HG03196 (cell line): ENCODE results near the gene EFEMP2.
"Not testable (repeated sequence)": the region's sequence is repeated elsewhere in the genome, so short reads cannot be mapped to it uniquely, and the experiment has no call there.

Source experiments
- ATAC-seq: cut with Tn5 transposase; IDR thresholded peaks from one replicate; pipeline ENCODE4 v1.9.1; 2021; ENCODE audit not compliant: unreplicated experiment

EFEMP2 gene

DNA sequence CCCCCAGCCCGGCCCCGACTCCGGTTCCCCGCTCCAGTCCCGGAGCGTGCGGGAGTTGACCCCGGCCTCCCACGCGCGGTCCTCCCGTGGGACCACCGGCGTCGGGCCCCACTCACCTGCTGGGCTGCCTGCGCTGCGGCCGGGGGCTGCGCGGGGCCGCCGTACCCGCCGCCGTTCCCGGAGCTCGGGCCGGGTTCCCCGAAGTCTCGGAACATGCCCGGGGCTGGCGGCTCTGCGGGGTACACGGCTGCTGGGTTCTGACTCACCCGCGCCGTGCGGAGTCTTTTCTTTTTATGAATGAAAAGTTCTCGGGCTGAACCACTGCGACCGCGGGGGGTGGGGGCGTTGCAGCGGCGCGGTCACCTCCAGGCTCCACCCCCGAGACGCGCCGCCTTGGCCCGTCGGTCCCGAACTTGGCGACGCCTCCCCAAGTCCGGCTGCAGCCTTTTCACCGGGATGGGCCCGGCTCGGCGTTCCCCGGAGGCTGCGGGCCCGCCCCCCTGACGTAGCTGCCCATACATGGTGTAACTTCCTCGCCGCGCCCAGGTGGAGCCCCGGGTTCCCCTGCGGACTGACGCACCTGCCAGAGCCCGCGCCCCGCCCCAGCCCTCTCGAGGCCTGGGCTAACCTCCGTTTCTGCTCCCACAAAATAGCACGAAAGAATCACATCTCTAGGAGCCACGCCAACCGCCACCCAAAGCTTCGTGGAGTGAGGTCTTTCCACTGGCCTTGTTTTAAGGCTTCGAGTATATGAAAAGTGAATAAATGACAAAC lies 27.7 kb upstream of the EFEMP2 start, which contains the start of gene FOSL1:
FOSL1 (minus strand) TSS at position 264 of the 774 bp plus-strand sequence; CDS start at position 215, 49 bp downstream.
- peak; percentile 71 for ATAC-seq

DNA sequence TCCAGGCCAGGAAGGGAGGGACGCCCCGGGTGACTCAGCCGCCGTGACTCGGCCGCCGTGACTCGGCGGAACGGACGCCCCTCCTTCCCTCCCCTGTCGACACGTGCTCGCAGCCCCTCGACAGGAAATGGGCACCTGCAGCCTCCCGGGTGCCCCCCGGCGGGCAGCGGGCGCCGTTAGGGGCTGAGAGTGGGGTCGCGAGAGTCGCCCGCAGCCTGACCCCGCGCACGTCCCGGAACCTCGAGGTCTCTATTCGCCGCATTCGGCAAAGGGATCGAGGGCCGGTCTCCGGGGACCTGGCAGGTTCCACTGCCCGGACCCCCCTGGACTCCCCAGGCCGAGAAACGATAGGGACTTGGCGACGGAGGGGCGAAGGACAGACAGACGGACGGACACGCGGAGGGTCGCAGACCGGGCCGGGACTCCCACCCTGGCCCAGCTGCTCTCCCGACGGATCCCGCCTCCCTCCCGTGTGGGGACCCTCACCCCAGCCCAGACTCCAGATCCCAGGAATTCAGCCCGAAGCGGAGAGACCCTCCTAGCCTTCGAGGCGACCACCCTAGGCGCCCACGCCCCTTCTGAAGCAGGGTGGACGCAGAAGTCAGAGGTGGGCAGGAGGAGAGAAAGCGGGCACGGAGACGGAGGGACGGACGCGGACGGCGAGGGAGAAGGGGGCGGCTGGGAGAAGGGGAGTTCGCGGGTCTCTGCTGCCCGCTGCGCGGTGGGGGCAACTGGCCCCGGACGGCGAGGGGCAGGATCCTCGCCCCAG lies 26.9 kb upstream of the EFEMP2 start:
- no peak for ATAC-seq

DNA sequence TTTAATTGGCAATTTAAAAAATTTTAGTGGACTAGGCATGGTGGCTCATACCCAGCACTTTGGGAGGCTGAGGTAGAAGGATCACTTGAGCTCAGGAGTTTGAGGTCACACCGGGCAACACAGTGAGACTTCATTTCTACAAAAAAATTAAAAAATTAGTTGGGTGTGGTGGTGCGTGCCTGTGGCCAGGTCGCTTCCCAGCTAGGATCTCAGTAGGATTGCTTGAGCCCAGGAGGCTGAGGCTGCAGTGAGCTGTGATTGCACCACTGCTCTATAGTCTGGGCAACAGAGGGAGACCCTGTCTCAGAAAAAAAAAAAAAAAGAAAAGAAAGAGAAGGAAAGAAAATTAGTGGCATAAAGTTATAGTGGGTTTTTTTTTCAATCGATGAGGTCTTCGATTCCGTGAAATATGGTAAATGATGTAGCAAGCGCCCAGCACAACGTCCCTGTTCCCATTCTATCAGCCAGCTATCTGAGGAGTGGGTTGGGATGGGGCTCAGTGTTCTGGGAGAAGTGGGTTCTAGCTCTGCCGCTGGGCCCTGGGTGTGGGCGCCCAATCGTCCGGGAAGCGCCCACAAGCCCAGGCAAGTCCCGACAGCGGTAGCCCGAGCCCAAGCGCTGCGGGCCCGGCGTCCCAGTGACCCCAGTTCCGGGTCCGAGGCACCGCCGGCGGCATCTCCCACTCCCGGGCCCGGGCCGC lies 26.2 kb upstream of the EFEMP2 start:
- no peak for ATAC-seq

DNA sequence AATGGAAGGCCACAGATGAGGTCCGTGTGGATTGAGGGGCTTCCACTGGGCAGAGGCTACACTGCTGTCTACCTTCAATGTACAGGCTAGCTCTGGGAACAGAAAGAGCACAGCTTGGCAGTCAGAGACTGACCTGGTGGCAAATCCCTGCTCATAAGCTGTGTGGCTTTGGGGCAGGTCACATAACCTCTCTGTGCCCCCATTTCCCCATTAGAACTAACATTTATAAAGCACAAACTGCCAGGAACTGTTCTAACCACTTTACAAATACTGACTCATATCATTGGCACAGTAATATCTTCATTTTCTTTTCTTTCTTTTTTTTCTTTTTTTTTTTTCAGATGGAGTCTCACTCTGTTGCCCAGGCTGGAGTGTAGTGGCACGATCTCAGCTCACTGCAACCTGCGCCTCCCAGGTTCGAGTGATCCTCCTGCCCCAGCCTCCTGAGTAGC lies 24.4 kb upstream of the EFEMP2 start:
- ATAC-seq = no peak

DNA sequence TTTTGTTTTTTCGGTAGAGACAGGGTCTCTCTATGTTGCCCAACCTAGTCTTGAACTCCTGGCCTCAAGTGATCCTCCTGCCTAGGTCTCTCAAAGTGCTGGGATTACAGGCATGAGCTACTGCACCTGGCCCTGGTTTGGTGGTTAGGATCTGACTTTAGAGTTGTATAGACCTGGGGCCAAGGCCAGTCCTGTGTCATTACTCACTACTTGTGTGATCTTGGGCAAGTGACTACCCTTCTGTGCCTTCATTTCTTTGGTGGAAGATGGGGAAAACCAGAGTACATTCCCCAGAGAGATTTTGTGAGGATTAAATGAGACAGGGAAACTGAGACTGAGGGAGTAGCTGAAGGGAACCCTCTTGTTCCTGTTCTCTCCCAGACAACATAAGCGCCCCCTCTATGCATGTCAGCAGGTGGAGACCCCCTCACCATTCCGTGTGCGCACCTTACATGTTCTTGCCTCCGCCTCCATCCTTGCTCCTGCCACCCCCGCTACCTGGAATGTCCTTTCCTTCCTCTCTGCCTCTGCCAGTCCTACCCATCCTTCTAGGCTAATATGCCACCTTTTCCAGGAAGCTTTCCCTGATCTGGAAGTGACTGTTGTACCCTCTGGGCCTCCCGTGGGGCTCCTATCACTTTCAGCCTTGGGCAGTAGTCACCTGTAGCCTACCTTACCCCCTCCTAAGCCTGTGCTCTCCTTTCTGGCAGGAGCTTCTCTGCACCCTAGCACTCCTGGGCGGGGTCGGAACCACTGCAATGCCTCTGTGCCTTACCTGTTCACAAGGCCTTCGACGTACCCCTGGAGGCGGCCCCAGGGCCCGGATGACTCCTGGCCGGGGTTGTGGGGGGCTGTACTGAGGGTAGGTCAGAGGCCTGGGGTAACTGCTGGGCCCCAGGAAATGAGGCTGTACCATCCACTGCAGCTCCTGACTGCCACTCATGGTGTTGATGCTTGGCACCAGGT lies 23.7 kb upstream of the EFEMP2 start:
- ATAC-seq = no peak

- no peak for ATAC-seq
These were observed 22.9 kb upstream of the EFEMP2 start for GRCh38 chr11:65895482-65895981.

- ATAC-seq = no peak
These were observed 21.5 kb upstream of the EFEMP2 start for GRCh38 chr11:65894034-65894591.

- ATAC-seq = no peak
These were observed 20.2 kb upstream of the EFEMP2 start for GRCh38 chr11:65892661-65893317.

DNA sequence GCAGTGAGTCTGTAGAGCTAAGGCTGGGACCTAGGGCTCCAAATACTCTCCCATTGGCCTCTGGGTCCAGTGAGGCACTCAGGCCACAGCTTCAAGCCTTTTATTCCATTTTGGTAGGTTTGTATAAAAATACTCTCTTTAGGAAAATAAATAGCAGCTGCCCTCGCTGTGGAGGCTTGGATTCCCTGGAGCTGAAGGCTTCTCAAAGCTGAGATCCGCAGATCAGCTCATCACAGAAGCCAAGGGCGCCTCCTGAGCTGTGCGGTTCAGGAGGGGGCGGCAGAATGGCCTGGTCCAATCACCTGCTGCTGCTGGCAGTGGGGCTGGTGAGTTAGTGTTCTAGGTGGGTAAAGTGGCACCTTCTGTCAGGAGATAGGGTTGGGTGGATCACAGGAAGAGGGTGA lies 19.5 kb upstream of the EFEMP2 start:
- not testable (repeated sequence) for ATAC-seq

DNA sequence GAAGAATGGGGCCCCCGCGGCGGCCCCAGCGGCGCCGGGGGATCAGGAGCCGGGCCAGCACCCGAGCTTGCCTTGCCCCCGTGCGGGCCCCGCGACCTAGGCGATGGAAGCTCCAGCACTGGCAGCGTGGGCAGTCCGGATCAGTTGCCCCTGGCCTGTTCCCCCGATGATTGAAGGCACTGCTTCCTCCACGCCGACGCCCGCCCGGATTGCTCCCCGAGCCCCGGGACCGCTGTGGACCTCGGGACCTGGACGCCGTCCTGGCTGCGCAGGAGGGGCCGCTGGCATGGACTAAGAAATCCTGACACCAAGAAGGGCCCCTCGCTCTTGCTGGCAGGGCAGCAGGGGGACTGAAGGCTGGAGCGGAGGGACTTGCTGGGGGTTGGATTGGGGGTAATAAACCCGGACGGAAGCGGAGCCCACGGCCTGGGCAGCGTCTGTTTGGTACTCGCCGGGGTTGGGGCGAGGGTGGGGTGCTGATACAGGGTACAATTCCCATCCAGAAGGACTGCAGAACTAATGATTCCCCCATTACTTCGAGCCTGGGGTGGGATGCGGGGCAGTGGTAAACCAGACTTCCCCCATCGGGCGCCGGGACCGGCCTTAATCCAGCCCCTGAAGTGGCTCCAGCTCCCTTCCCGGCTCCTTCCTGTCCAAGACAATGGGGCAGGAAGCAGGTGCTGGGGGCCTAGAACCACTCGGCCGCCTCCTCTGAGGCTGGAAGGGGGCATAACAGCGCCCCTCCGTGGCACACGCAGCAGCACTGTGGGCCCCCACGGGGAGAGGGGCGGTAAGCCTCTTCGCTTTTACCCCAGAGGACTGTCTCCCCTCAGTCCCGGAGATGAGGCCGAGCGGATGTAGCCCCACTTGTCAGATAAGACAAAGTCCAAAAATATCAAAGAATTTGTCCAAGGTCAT lies 18.9 kb upstream of the EFEMP2 start:
- no peak for ATAC-seq

DNA sequence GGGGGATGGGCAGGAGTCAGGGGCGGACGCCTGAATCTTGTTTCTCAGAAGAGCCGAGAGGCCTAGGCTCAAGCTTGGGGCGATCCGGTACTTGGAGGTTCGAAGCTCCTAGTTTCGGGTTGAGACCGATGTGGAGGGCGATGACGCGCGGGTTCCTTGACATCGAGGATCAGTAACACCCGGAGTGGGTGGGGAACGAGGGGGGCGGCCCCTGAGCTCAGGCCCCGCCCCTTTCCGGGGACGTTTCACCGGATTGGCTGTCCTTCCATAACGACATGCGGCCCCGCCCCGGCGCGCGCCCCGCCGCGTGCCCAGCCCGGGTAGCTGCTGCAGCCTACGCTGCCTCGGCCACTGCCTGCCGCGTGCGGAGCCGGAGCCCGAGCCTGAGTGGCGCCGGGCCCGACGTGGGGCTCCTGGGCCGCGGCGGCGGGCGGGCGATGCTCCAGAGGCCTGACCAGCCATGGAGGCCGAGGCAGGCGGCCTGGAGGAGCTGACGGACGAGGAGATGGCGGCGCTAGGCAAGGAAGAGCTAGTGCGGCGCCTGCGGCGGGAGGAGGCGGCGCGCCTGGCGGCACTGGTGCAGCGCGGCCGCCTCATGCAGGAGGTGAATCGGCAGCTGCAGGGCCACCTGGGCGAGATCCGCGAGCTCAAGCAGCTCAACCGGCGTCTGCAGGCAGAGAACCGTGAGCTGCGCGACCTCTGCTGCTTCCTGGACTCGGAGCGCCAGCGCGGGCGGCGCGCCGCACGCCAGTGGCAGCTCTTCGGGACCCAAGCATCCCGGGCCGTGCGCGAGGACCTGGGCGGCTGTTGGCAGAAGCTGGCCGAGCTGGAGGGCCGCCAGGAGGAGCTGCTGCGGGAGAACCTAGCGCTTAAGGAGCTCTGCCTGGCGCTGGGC lies 18.0 kb upstream of the EFEMP2 start, which contains the start of gene CCDC85B:
CCDC85B (plus strand) TSS at position 350 of the 895 bp plus-strand sequence; CDS start at position 461, 111 bp downstream.
- peak; percentile 43 for ATAC-seq

DNA sequence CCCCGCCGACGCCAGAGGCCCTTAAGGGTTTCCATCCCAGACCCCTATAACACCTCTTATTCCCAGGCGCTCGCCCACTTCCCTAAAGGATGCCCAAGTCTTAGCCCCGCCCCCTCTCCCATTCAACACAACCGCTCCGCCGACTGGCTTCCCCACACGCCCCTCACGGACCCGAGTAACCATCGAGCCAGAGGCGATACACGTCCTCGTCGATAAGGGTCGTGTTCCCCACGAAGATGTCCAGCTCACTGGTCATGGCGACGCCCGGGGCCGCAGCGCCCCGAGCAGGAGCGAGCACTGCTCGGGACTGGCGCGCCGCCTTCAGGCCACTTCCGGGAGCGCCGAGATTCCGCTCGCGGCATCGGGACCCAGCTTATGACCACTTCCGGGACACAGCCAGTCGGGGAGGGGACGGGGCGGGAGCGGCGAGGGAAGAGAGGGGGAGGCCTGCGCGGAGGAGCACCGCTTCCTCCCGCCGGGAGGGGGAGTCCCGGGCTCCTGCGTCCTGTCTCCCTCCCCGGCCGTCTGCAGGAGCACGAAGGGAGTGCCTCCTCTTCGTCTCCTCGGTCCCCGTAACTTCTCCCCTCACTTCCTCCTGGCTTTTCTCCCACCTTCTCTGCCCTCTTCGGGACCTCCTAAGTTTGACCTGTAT lies 15.7 kb upstream of the EFEMP2 start, which contains the start of gene FIBP:
FIBP (minus strand) TSS at position 309 of the 652 bp plus-strand sequence; CDS start at position 256, 53 bp downstream.
- peak; percentile 43 for ATAC-seq

DNA sequence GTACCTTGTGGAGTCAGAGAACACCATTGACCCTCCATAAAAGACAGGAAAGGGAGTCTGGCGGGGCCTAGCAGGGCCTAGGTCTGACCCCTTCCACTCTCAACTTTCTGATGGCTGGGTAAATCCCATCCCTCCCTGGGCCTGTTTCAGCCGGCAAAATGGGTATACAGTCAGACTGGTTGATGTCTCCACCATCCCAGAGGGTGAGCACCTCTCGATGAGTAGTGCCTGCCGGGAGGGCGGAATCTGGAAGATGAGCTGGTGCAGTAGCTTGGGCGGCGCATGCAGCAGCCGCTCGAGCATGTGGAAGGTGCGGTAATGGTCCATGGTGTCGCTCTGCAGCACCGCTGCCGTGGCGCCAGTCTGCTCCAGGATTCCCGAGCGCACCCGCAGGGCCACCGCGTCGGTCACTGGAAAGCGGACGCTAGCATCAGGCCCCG lies 15.1 kb upstream of the EFEMP2 start:
- ATAC-seq = peak; percentile 1

DNA sequence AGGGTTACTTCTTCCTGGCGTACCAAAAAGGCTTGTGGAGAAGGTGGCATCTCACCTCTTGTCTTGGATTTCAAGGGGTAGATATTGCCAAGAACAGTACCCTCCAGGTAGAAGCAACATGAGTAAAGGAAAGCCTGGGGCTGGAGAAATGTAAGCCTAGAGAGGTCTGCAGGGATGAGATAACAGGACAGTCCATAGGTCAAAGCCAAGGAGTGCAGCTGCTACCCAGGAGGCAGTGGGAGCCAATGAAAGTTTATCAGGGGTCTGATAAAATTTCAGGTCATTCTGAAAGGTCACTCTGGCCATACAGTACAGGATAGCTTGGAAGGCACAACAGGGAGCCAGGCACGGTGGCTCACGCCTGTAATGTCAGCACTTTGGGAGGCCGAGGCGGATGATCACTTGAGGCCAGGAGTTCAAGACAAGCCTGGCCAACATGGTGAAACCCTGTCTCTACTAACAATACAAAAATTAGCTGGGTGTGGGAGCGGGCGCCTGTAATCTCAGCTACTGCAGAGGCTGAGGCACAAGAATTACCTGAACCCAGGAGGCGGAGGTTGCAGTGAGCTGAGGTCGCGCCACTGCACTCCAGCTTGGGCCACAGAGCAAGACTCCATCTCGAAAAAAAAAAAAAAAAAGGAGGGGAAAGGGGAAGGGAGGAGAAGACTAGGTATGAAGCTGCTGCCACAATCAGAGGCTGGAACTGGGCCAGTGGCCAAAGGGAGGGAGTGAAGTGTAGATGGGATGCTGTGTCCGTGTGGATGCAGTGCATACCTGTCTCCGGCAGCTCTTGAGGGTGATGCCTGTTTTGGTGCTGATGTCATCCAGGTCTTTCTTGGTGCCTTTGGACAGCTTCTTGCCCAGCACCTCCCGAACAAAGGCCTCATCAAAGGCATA lies 14.5 kb upstream of the EFEMP2 start:
- no peak for ATAC-seq

DNA sequence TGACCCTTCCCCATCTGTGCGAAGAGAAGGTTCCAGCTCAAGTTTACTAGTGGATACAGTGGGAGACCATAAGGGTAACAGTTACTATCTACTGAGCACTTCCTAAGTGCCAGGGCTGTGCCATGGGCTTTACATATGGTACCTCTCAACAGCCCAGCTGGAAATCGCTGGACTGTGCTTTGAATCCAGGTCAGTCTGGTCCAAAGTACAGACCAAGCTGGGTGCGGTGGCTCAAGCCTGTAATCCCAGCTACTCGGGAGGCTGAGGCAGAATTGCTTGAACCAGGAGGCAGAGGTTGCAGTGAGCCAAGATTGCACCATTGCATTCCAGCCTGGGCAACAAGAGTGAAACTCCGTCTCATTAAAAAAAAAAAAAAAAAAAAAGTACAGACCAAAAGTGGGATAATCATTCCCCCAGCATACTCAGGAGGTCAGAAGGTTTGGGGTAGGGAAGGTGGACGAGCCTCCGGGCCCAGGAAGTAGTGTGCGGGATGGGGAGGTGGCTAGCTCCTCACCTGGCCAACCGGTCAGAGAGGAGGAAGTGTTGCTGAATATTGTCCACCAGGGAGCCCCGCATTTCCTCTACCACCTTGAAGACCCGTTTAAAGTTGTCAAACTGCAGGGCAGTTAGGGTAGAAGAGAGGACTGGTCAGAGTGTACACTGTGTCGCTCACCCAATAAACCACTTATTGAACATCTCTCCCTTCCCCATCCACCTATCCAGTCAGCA lies 13.4 kb upstream of the EFEMP2 start:
- ATAC-seq = no peak
